ENCODE data around the gene FUCA1.
"Not testable (repeated sequence)": the region's sequence is repeated elsewhere in the genome, so short reads cannot be mapped to it uniquely, and the experiment has no call there.

Gene FUCA1

DNA sequence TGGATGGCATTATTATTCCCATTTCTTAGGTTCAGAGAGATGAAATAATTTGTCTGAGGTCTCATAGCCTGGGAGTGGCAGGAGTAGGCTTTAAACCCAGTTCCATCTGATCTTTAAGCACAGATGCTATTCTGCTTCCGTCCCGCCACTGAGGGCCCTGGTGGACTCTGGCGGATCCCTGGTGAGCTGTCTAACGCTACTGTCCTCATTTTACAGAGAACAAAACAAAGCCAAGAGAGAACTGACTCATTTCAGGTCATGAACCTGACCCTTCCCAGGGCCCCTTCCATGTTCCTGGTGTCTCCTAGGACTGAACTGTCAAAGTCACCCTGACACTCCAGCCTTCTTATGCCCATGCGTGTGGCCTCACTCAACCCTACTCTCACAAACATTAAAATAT lies 64.4 kb downstream of the FUCA1 start:
- DNase-seq (ENCODE audit: low read depth in 2 of 3, low spot score in 1 of 3), result no peak

DNA sequence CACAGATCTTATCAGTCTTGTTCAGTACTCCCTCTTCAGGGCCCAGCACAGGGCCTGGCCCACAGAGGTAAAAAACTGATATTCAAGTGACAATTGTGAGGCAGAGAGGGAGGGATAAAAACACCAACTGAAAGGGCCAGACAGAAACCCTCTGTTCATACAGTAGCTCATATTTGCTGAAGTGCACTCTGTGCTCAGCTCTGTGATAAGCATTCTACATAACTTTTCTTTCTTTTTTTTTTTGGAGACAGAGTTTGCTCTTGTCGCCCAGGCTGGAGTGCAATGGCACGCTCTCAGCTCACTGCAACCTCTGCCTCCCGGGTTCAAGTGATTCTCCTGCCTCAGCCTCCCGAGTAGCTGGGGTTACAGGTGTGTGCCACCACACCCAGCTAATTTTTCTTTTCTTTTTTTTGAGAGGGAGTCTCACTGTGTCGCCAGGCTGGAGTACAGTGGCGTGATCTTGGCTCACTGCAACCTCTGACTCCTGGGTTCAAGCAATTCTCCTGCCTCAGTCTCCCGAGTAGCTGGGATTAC lies 65.2 kb downstream of the FUCA1 start:
- DNase-seq (ENCODE audit: low read depth in 2 of 3, low spot score in 1 of 3), result not testable (repeated sequence)

DNA sequence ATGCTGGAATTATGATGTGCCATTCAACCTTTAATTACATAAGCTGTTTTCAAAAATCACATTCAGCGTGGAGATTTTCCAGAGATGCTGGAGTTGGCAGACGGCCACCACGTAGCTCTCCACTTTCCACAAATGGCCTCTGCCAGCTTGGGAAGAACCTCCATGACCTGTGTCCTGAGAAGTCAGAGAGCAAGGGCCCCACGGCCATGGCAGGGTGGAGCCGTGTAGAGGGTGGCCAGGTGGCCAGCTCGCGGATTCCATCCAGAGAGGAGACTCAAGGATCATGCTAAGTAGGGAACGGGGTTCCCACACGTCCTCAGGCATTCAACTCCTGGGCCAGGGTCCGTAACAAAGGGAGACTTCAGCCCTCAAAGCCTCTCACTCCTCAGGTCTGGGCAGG lies 66.2 kb downstream of the FUCA1 start:
- no peak for DNase-seq (ENCODE audit: low read depth in 2 of 3, low spot score in 1 of 3)

DNA sequence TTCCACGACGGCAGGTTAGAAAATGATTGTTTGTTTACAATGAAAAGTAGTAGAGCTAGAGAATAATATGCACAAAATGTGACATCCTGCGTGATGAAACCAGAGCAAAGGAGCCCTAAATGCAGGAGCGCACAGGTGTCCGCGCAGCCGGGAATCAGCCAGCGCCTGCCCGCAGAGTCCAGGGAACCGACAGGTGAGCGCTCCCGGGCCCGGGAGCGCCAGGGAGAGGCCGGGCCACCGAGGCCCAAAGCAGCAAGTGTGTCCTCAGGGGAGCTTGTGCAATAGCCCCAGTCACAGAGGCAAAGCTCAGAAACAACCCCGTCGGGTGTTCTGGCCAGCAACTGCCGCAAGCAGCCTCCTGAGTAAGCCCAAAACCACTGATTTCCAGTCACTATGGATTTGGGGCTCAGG lies 66.7 kb downstream of the FUCA1 start:
- no peak for DNase-seq (ENCODE audit: low read depth in 2 of 3, low spot score in 1 of 3)

DNA sequence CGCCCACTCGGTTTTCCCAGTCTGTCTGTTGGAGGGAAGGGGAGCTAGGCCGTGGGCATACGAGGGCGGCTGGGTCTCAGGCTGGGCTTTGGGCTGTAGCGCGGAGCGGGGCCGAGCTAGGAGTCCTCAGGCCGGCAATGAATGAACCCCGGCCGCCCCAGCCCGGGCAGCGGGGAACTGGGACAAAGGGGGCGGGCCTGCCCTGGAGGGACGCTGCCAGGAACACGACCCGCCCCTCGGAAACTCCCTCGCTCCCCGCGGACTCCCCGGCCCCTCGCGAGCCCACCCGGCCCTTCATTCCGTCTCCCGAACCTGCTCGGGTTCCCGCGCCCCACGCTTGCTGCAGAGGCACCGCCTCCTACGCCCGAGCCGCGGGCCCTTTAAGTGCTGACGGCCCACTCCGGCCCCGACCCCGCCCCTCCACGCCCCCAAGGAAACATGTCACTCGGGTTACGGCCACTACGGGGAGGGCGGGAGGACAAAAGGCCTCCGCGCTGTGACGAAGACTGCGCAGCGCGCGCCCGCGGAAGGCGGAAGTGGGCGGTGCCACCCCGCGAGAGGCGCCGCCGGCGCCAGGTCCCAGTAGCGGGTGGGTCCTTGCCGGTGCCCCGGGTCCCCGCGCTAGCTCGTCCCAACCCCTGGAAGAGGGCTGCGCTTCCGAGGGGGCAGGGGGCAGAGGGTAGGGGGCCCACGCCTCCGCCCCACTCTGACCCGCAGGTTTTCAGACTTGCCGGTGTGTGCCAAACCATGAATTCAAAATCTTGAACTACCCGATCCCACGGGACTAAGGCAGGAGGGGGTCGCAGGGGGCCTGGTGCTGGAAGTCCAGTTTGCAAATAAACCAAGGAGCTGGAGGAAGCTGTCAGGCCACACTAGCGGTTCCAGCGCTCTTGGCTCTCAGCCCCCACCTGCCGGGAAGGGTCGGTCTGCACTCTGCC lies 67.4 kb downstream of the FUCA1 start, which contains the start of gene GALE:
TSS of gene GALE (minus strand) at position 355 of the 938 bp plus-strand sequence. CDS start 1,747 bp downstream, outside the sequence.
- DNase-seq (ENCODE audit: low read depth in 2 of 3, low spot score in 1 of 3), result peak; percentile 91 to 98 (median 95)

DNA sequence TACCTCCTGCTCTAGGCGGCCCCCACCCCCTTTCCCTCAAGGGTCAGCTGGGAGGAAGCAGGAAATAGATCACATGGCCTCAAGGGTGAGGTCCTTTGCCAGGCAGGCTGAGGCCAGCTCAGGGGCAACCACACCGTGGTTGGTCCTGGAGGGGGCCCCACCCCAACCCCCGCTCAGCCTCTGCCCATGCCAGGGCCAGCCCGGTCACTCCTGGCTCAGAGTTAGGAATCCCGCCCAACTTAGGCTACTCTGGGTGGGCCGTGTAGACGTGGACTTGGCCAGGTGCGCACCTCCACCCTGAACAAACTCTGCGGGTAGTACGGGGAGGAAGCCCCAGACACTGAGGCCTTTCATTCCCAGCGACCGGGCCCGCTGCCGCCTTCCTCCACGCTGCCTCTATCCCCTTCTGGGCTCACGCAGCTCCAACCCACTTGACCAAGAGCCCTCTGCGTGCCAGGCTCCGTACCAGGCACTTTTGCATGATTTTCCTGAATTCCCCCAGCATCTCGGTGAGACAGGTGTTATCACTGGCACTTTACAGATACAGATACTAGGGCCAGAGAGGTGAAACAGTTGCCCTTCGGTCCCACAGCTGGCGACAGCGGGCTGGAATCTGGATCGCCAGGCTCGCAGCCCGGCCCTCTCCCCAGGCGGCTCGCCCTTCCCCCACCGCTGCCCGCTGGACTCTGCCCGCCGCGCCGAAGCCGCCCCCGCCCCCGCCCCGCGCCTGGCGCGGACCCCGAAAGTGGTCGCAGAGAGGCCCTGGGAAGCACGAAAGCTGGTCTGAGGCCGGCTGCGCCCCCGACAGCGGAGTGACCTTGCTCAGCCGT lies 68.3 kb downstream of the FUCA1 start:
- DNase-seq (ENCODE audit: low read depth in 2 of 3, low spot score in 1 of 3), result peak in 2 of 3 donors; percentile 11 to 21

DNA sequence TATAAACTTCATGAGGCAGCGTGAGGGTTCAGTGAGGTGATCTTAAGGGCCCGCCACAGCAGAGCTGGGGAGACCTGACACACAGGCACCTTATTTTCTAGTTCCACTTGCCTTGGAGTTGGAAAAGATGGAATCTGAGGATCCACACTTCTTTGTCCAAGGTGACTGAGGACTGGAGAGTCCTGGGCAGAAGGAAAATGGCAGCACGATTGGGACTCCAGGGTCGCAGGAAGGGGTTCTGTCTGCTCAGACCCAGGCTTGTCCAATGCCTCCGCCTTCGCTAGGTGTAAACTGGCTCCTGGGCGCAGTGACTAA lies 68.9 kb downstream of the FUCA1 start:
- DNase-seq (ENCODE audit: low read depth in 2 of 3, low spot score in 1 of 3), result no peak

DNA sequence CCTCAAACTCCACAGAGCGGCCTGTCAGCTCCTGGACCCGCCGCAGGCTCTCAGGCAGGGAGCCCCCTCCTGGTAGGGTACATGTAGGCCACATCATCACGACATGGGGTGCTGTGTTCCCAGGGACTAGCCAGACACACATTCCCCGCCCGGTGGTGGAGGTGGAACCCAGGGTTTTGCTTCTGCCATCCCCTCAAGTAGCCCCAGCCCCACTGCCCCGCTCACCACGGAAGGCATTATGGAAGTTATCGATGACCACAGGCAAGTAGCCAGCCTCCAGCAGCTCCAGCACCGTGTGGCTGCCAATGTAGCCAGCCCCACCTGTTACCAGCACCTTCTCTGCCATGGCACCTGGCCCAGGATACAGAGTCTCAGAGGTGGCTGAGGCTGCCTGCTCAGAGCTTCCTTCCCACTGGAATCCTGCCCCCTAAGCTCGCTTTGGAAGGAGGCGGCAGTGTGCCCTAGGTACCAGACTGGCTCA lies 69.4 kb downstream of the FUCA1 start:
- DNase-seq (ENCODE audit: low read depth in 2 of 3, low spot score in 1 of 3), result no peak

DNA sequence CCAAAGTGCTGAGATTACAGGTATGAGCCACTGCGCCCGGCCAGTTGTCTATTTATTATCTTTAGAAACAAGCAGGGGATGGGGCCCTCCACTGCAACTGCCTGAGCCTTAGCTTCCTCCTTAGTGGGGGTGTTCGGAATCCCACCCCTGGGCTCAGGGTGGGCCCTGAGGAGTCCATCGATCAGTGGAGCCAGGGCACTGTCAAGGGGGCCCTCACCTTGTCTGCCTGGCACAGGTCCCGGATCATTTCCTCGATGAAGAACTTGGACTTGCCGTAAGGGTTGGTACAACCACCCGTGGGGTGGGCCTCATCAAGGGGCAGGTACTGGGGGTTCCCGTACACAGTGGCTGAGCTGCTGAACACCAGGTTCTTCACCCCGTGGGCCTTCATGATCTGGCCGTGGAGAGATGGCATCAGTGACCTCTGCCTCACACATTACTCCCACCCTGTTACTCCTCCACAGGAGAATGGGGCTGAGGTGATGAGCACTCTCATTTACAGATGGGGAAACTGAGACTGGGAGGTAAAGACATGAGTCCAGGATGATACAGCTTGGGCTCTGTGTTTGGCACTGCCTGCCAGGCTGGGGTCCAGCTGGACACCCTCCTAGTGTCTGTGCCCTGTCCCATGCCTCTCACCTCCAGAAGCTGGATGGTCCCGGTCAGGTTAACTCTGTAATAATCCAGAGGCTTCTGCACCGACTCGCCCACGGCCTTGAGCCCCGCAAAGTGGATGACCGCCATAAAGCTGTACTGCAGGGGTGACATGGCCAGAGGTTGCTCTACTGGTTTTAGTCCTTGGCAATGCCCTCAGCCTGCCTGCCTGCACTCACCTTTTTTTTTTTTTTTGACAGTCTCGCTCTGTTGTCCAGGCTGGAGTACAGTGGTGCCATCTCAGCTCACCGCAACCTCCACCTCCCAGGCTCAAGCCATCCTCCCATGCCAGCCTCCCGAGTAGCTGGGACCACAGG lies 70.3 kb downstream of the FUCA1 start:
- no peak for DNase-seq (ENCODE audit: low read depth in 2 of 3, low spot score in 1 of 3)

DNA sequence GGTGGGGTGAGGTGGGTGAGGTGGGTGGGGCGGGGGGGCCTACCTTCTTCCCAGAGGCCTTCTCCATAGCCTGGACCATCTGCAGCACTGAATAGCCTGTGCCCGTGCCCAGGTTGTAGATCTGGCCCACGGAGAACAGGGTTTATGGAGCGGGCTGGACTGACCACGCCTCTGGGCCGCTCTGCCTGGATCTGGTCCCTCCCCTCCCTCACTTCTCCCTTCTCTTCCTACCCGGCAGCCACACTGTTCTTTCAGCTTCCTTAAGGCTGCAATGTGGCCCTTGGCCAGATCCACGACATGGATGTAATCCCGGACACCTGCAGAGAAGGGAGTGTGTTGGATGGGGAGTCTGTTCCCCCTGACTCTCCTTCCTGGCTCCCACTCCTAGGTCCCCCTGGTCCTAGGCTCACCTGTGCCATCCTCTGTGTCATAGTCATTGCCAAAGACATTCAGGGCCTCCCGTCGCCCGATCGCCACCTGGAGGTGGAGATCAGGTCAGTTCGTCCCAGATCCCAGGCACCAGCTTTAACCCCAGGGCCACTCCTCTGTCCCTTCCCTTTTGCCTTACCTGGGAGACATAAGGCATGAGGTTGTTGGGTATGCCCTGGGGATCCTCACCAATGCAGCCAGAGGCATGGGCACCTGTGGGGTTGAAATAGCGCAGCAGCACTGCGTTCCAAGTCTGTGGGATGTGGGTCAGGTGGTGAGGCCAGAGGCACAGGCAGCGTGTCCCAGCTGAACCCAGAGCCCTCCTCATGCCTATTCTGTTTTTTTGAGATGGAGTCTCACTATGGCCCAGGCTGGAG lies 71.4 kb downstream of the FUCA1 start:
- no peak for DNase-seq (ENCODE audit: low read depth in 2 of 3, low spot score in 1 of 3)

DNA sequence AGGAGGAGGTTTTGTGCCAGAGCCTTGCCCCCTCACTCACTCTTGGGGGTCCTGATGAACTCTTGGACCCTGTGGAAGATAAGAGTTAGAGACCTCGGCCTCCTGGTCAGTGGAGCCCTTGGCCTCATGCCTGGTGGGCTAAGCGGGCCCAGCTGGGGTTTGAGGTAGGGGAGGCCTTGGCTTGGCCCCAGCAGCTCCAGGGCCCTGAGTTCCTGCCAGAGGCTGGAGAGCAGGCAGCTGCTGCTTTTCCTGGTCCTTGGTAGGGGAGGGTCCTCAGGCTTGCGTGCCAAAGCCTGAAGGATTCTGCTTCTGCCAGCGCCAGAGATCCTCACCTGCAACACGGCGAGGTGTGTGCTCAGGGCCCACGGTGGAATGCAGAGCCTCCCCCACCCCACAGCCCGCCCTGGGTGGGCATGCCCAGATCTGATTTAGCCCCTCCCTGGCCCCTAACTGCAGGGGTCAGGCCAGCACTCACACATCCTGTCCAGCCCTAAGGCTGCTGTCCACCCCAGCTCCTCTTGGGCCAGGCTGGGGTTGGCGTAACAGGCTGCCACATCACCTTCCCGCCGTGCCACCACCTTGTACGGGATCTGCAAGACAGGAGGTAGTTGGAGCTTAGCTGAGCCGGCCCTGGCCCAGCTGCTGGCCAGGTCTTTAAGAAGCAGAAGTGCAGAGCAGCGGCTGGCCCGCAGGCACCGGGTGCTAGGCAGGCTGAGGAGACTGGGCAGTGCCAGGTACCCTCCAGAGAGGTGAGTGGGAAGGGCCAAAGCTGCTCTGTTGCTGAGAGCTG lies 72.2 kb downstream of the FUCA1 start:
- DNase-seq (ENCODE audit: low read depth in 2 of 3, low spot score in 1 of 3), result no peak
